ENCODE measurements around the gene RHD.
"Not testable (repeated sequence)": the region's sequence is repeated elsewhere in the genome, so short reads cannot be mapped to it uniquely, and the experiment has no call there.

DNA sequence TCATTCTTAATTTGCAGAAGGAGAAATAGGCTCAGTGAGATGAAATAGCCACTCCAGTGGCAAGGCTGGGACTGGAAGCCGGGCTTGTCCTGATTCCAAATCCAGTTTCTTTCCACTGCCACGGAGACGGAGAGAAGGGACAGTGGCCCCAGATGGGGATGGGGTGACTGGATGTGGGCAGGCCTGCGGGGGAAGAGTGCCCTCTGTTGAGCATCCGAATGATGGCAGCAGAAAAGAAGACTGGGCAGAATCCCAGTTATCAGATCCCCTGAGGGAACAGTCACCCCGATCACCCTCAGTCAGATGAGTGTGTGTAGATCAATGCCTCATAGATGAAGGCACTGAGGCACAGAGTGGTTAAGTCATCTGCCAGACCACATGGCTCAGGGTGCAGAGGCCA lies 17.7 kb downstream of the RHD start:
- TF ChIP-seq CTCF (IDR thresholded peaks at IDR 0.05; ENCODE audit: insufficient read depth, low read length, poor library complexity, severe bottlenecking); EZH2phosphoT487 (conservative IDR thresholded peaks at IDR 0.05; ENCODE audit: low read length): not testable (repeated sequence)
